Sigmoid colon (tissue), 4 donors: ENCODE measurements around the gene NECTIN1.
A peak's percentile ranks its signal among the peaks of the same experiment; 100 is the strongest.

ENCODE experiments used
- CTCF ChIP-seq, 4 experiments: fragments of 450-650 bp in 3 of 4; fragments of 200-600 bp in 1 of 4; IDR thresholded peaks; one replicate each; pipeline ENCODE4 v1.5.1; 2016 to 2019; ENCODE audit warnings: antibody characterized with exemption in 4 of 4, mild to moderate bottlenecking in 3 of 4, moderate library complexity in 2 of 4
- EP300 ChIP-seq, 4 donors: sonication (generic); formaldehyde crosslinking; IDR thresholded peaks; one replicate each; pipeline ENCODE4 v1.6.1; 2017; ENCODE audit warnings: antibody characterized with exemption in 4 of 4
- POLR2A ChIP-seq, 2 donors: fragments of 450-650 bp; IDR thresholded peaks; one replicate each; pipeline ENCODE4 v1.6.1; 2016; ENCODE audit warnings: antibody characterized with exemption in 2 of 2, mild to moderate bottlenecking in 2 of 2, moderate library complexity in 2 of 2
- POLR2AphosphoS5 ChIP-seq, 4 donors: sonication (generic); formaldehyde crosslinking; IDR thresholded peaks; one replicate each; pipeline ENCODE4 v1.6.1; 2017; ENCODE audit warnings: antibody characterized with exemption in 4 of 4

- no peak for TF ChIP-seq POLR2A (IDR thresholded peaks at IDR 0.05)
- peak in 1 of 4 experiments; percentile 47 for TF ChIP-seq CTCF (IDR thresholded peaks at IDR 0.05)
- TF ChIP-seq POLR2AphosphoS5 (IDR thresholded peaks at IDR 0.05): no peak
- no peak for TF ChIP-seq EP300 (IDR thresholded peaks at IDR 0.05)
These were observed 104.8 kb downstream of the NECTIN1 start for GRCh38 chr11:119624102-119624615.
